ENCODE data around the gene AREL1. TPM values are rescaled to one million over a fixed set of nuclear protein-coding genes. Genes with fewer than 3 reads are reported as not detected.
A peak's percentile ranks its signal among the peaks of the same experiment; 100 is the strongest.

AREL1 gene
- total RNA-seq, 2 experiments from 2014 or later, result 30.6 to 35.9 TPM

DNA sequence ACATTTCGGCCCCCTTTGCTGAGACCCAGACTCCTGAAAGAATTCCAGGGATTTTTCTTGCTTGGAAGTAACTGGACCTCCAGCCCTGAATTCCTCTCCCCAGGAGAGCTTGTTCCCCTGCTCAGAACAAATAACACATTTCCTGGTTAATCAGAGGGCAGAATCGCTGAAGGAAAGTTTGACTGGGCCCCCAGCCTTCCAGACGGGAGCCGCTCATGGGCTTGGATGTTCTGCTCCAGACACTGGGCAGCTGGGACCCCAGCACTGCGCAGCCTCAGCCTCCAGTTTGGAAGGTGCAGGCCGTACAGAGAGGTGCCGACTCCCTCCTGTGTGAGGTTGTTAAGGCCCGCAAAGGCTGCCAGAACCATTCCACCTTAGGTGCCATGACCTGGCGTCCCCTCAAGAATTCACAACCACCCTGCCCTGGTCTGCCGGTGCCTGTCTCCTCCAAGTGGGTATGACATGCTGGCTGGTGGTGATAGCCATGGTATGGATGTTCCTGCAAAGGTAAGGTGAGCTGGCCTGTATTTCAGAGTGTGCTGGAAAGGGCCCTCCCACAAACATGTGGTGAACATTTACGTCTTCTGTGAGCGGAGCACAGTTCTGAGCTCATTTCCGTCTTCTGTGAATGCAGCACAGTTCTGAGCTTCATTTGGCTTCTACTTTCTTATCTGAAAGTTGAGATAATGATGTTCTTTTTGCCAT is 95.7 kb downstream of the AREL1 start:
- no peaks in the 10 kb centered on the region for H3K36me3 Mint-ChIP-seq (ENCODE audit: low read depth)

GRCh38 chr14:74616507-74616906 is 96.4 kb downstream of the AREL1 start:
- no peak for ATAC-seq (ENCODE audit: poor library complexity)
- intact Hi-C loops (cut with DNase I, micrococcal nuclease), result no loop called here
- peaks cover 77% of the 10 kb centered on the region for H3K4me1 ChIP-seq (ENCODE audit: insufficient read depth, low read length)
- Mint-ChIP-seq H3K27me3 (peaks cover 7% of the 10 kb centered on the region), H3K36me3 (ENCODE audit: low read depth) (no peaks in the 10 kb centered on the region), H3K27ac (no peak overlapping the region), H3K9me3 (no peaks in the 10 kb centered on the region), H3K4me1 (ENCODE audit: low read depth) (peaks cover 48% of the 10 kb centered on the region), H3K4me3 (peak overlapping the region; percentile 8)
- H3K9me3 ChIP-seq (ENCODE audit: control insufficient read depth in 1 of 2, insufficient read depth in 1 of 2, low read length in 2 of 2), result no peaks in the 10 kb centered on the region
- no peaks in the 10 kb centered on the region for H3K27me3 ChIP-seq (ENCODE audit: control insufficient read depth in 1 of 2, insufficient read depth in 2 of 2, low read length in 2 of 2)
- H3K4me3 ChIP-seq (ENCODE audit: low read length), result no peak overlapping the region
- DNase-seq, result peak in 2 of 14 experiments; percentile 60 to 65
- ChIA-PET CTCF (interaction anchor here (4.4 kb wide), 1 partner anchor 7 kb away, joined by 33 read pairs; no protein-coding TSS in a partner anchor), POLR2A (interaction anchor here (2.3 kb wide), 1 partner anchor 147 kb away, joined by 19 read pairs; the partner anchor contains the start of gene YLPM1)
- no peak overlapping the region for H3K27ac ChIP-seq (ENCODE audit: low read depth in 1 of 2, low read length in 2 of 2)
- no peak for TF ChIP-seq CTCF (IDR thresholded peaks at IDR 0.05)
- H3K36me3 ChIP-seq (ENCODE audit: insufficient read depth, low read length), result no peaks in the 10 kb centered on the region

More for the DNA sequence above, 95.7 kb downstream of the AREL1 start:
- TF ChIP-seq CTCF (IDR thresholded peaks at IDR 0.05), result no peak
- H3K9me3 ChIP-seq (ENCODE audit: control insufficient read depth in 1 of 2, insufficient read depth in 1 of 2, low read length in 2 of 2), result no peaks in the 10 kb centered on the region
- no peak overlapping the region for H3K27ac ChIP-seq (ENCODE audit: low read depth in 1 of 2, low read length in 2 of 2)
- CTCF ChIA-PET, result interaction anchor here (4.4 kb wide), 1 partner anchor 8 kb away, joined by 33 read pairs; no protein-coding TSS in a partner anchor
- no peak for ATAC-seq (ENCODE audit: poor library complexity)
- Mint-ChIP-seq H3K9me3 (no peaks in the 10 kb centered on the region), H3K27me3 (peaks cover 7% of the 10 kb centered on the region), H3K4me3 (peak overlapping the region; percentile 78), H3K4me1 (ENCODE audit: low read depth) (peaks cover 48% of the 10 kb centered on the region), H3K27ac (peak overlapping the region; percentile 95)
- peaks cover 72% of the 10 kb centered on the region for H3K4me1 ChIP-seq (ENCODE audit: insufficient read depth, low read length)
- peak in 2 of 14 experiments; percentile 21 to 33 for DNase-seq
- no peak overlapping the region for H3K4me3 ChIP-seq (ENCODE audit: low read length)
- intact Hi-C loops (cut with DNase I, micrococcal nuclease), result no loop called here
- no peaks in the 10 kb centered on the region for H3K36me3 ChIP-seq (ENCODE audit: insufficient read depth, low read length)
- POLR2A ChIA-PET, result interaction anchor here (1.5 to 2.3 kb wide), 3 partner anchors 10 to 221 kb away, joined by 6 to 19 read pairs (median 11); partner anchors contain the start of gene YLPM1
- H3K27me3 ChIP-seq (ENCODE audit: control insufficient read depth in 1 of 2, insufficient read depth in 2 of 2, low read length in 2 of 2), result no peaks in the 10 kb centered on the region

DNA sequence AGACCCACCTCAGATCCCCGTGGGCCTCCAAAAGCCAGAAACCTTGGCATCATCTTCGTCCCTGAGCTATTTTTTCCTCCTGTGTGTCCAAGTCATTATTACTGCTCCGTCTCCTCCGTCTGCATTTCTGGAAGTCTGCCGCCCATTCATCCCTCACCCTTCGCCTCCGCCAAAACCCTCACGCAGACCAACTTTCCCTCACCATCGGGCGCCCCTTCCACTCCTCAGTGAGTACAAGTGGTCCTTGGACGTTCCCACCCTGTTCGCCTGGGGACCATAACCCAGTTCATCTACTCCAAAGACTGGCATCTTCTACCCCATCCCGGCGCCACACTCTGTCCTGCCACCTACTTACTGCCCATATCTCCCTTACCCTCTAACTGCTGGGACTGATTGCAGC is 97.1 kb downstream of the AREL1 start:
- Histone ChIP-seq H3K4me3 (ENCODE audit: low read length) (no peak overlapping the region), H3K36me3 (ENCODE audit: insufficient read depth, low read length) (no peaks in the 10 kb centered on the region), H3K27ac (ENCODE audit: low read depth in 1 of 2, low read length in 2 of 2) (no peak overlapping the region), H3K27me3 (ENCODE audit: control insufficient read depth in 1 of 2, insufficient read depth in 2 of 2, low read length in 2 of 2) (no peaks in the 10 kb centered on the region), H3K9me3 (ENCODE audit: control insufficient read depth in 1 of 2, insufficient read depth in 1 of 2, low read length in 2 of 2) (no peaks in the 10 kb centered on the region), H3K4me1 (ENCODE audit: insufficient read depth, low read length) (peaks cover 78% of the 10 kb centered on the region)
- intact Hi-C loops (cut with DNase I, micrococcal nuclease), result no loop called here
- ChIA-PET POLR2A (interaction anchor here (0.9 kb wide), 1 partner anchor 148 kb away, joined by 3 read pairs; the partner anchor contains the start of gene YLPM1), CTCF (interaction anchor here (1.1 kb wide), 1 partner anchor 330 kb away, joined by 3 read pairs; no protein-coding TSS in a partner anchor)
- no peak overlapping the region for H3K4me3 Mint-ChIP-seq
- DNase-seq (no peak), ATAC-seq (ENCODE audit: poor library complexity) (no peak)
- no peaks in the 10 kb centered on the region for H3K9me3 Mint-ChIP-seq
- peaks cover 42% of the 10 kb centered on the region for H3K4me1 Mint-ChIP-seq (ENCODE audit: low read depth)
- H3K36me3 Mint-ChIP-seq (ENCODE audit: low read depth), result no peaks in the 10 kb centered on the region
- peaks cover 7% of the 10 kb centered on the region for H3K27me3 Mint-ChIP-seq
- TF ChIP-seq CTCF (IDR thresholded peaks at IDR 0.05), result no peak
- H3K27ac Mint-ChIP-seq, result no peak overlapping the region

All from CD4-positive, alpha-beta T cell (primary cell).